T-helper 9 cell (primary cell): ENCODE data around the gene YPEL2.
"Not testable (repeated sequence)": the region's sequence is repeated elsewhere in the genome, so short reads cannot be mapped to it uniquely, and the experiment has no call there.

Experiments used
- DNase-seq: peaks from one replicate; pipeline ENCODE4 v3.0.0-alpha.2; 2020
- total RNA-seq, 2 donors: gene quantifications; one replicate each; lab custom pipeline; 2026; lab: John Stamatoyannopoulos, UW

Gene YPEL2
- 45.9 to 101 reads per million in 2 donors for total RNA-seq

GRCh38 chr17:59331129-59331928 is at the start of gene YPEL2:
YPEL2 (plus strand) TSS chr17:59331655; CDS start chr17:59353410, 21,755 bp downstream.
- DNase-seq, result peak; percentile 85

GRCh38 chr17:59284317-59284716 is 47.1 kb upstream of the YPEL2 start:
- no peak for DNase-seq

GRCh38 chr17:59287452-59287851 is 44.0 kb upstream of the YPEL2 start:
- no peak for DNase-seq

GRCh38 chr17:59287891-59288290 is 43.6 kb upstream of the YPEL2 start:
- no peak for DNase-seq

GRCh38 chr17:59289981-59290301 is 41.5 kb upstream of the YPEL2 start:
- DNase-seq, result no peak

- DNase-seq, result not testable (repeated sequence)
Measured at GRCh38 chr17:59290302-59290998, 41.0 kb upstream of the YPEL2 start.

- DNase-seq, result no peak
Measured at GRCh38 chr17:59292174-59292523, 39.3 kb upstream of the YPEL2 start.

- DNase-seq, result no peak
Measured at GRCh38 chr17:59296190-59296589, 35.3 kb upstream of the YPEL2 start.

DNA sequence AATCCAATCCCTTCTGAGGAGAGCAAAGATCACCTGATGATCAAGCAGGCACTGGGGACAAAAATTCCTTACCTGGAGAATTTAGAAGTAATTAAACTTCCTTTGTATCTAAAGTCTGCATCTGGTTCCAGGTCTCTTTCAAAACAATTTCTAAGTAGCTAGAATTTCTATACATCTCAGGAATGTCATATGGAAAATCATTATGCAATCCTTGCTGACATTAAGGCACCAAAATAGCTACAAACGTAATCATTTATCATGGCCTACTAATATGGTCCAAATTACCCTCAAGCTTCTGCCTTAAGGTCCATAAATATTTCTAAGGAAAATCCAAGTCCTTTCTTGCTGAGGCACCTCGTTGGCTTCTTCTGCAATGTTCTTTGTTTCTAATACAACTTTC is 32.9 kb upstream of the YPEL2 start:
- no peak for DNase-seq

DNA sequence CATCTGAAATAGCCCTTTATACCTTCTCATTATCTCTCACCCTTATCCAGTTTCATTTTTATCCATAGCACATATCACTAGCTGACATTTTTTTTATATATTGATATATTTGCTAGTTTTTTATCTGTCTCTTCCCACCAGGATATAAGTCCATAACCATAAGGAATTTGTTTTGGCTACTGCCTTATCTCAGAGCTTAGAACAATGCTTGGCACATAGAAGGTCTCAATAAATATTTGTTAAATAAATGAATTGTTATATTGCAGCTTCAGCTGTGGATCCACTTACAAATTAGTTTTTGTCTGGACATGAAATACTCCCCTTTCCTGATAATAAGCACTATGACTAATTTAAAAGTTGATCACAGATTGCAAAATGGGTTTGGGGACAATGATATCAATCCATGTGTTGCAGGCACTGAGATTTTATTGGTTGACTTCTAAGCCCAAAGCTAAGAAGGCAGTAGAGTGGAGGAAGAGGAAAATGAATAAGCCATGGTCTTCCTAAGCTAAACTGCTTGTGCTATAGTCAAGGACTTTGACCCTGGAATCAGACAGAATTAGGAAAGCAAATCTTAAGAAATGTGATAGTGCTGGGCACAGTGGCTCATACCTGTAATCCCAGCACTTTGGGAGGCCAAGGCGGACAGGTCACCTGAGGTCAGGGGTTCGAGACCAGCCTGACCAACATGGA is 31.9 kb upstream of the YPEL2 start:
- DNase-seq, result no peak

GRCh38 chr17:59300941-59301340 is 30.5 kb upstream of the YPEL2 start:
- DNase-seq, result no peak

- no peak for DNase-seq
Measured at GRCh38 chr17:59304811-59305210, 26.6 kb upstream of the YPEL2 start.

GRCh38 chr17:59310263-59310920 is 21.1 kb upstream of the YPEL2 start:
- DNase-seq, result no peak

GRCh38 chr17:59311051-59311468 is 20.4 kb upstream of the YPEL2 start:
- DNase-seq, result no peak

DNA sequence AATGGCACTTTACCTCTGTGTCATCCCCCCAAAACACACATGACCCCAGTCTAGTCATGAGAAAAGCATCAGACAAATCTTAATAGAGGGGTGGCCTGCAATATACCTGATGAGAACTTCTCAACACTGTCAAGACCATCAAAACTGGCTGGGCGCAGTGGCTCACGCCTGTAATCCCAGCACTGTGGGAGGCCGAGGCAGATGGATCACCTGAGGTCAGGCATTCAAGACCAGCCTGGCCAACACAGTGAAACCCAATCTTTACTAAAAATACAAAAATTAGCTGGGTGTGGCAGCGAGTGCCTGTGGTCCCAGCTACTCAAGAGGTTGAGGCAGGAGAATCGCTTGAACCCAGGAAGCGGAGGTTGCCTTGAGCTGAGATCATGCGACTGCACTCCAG is 19.9 kb upstream of the YPEL2 start:
- DNase-seq, result not testable (repeated sequence)

DNA sequence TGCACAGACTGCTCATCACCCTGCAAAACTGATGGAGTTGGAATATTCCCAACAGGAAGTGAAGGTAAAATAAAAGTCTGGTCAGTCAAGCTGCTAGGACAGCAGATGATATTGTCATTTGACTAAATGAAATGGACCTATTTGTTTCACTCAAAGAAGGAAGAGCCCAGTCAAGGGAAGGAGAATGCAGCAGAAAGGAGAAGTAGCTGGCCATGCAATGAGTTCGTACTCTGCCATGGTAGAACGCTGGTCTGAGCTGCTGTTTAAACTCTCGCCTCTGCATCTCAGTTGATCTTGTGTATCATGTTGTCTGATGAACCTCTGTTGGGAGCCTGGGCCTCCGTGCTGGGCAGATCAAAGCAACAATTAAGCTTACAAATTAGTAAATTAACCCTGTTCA is 15.6 kb upstream of the YPEL2 start:
- DNase-seq, result no peak

GRCh38 chr17:59327121-59327980 is 4.1 kb upstream of the YPEL2 start:
- DNase-seq, result no peak

DNA sequence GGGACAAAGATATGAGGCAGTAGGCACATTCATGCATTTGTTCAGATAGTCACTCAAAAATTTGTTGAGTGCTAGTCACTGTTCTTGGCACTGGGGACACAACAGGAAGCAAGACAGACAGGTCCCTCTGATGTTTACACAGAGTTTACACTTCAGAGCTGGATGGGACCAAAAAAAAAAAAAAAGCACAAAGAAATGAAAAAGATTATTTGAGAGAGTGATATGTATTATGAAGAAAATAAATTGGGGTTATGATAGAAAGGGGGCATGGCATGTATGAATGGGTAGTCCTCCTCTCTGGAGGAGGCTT is 3.5 kb upstream of the YPEL2 start:
- DNase-seq, result no peak

DNA sequence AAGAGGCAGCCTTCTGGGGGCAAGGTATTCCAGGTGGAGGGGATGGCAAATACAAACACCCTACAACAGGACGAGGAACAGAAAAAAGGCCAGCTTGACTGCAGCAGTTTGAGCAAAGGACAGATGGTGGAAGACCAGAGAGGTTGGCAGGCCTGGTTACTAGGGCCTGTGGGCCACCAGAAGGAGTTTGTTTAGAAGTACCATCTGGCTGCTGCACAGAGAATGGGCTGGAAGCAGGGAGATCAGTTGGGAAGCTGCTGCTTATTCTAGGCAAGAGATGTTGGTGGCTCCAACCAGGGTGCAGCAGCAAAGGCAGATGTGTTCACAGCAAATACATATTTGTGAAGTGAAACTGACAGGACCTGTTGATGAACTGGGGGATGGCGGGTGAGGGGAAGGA is 2.9 kb upstream of the YPEL2 start:
- no peak for DNase-seq

- DNase-seq, result no peak
Measured at GRCh38 chr17:59329176-59330052, 2.0 kb upstream of the YPEL2 start.
